GM19240 (cell line): Measurements from ENCODE around the gene GFI1B.
"Not testable (repeated sequence)": the region's sequence is repeated elsewhere in the genome, so short reads cannot be mapped to it uniquely, and the experiment has no call there.

Experiments used
- DNase-seq: peaks from one replicate; pipeline ENCODE4 v3.0.0; 2011; ENCODE audit warnings: low spot score; ENCODE audit not compliant: insufficient read length

GFI1B gene

GRCh38 chr9:133009906-133010582 lies 31.6 kb downstream of the GFI1B start:
- DNase-seq = no peak

- DNase-seq = no peak
Observed at GRCh38 chr9:133014696-133015095, 36.2 kb downstream of the GFI1B start.

GRCh38 chr9:133023117-133023890 lies 44.8 kb downstream of the GFI1B start:
- no peak for DNase-seq

GRCh38 chr9:133026426-133026825 lies 47.9 kb downstream of the GFI1B start:
- no peak for DNase-seq

- DNase-seq = no peak
Observed at GRCh38 chr9:133027134-133027533, 48.6 kb downstream of the GFI1B start.

- no peak for DNase-seq
Observed at GRCh38 chr9:133028221-133028620, 49.7 kb downstream of the GFI1B start.

GRCh38 chr9:133029994-133030316 lies 51.5 kb downstream of the GFI1B start:
- no peak for DNase-seq

- DNase-seq = peak; percentile 96
Observed at GRCh38 chr9:133030317-133031129, 52.0 kb downstream of the GFI1B start, which contains the start of gene GTF3C5. TSS of gene GTF3C5 (plus strand) at chr9:133030997. CDS start at chr9:133031012, 15 bp downstream.

- no peak for DNase-seq
Observed at GRCh38 chr9:133031130-133031422, 52.6 kb downstream of the GFI1B start.

- no peak for DNase-seq
Observed at GRCh38 chr9:133031496-133031911, 53.0 kb downstream of the GFI1B start.

- DNase-seq = no peak
Observed at GRCh38 chr9:133032171-133032570, 53.7 kb downstream of the GFI1B start.

GRCh38 chr9:133035669-133036068 lies 57.2 kb downstream of the GFI1B start:
- no peak for DNase-seq

- DNase-seq = no peak
Observed at GRCh38 chr9:133037775-133038515, 59.5 kb downstream of the GFI1B start.

GRCh38 chr9:133040892-133041479 lies 62.5 kb downstream of the GFI1B start:
- not testable (repeated sequence) for DNase-seq
